ENCODE data around the gene PRCD.

The PRCD gene

DNA sequence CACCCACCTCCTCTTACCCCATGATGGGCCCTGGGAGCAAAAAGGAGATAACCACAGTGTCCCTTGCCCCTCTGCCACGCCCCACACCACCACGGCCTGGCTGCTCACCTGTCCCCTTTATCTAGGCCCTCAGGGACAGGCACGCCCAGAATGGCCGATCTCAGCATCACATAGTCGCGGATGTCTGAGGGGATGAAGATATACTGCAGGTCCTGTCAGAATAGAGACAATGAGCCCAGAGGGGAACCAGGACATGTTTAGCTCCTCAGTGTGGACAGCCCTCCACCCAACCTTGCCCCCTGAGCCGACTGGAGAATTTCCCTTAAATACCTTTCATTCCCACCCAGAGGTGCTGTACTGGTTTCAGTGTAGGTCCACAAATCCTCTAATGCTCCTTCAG, 30.6 kb downstream of the PRCD start:
- DNase-seq (ENCODE audit: low spot score): no peak
- H3K4me3 ChIP-seq (ENCODE audit: severe bottlenecking): no peak overlapping the region
- TF ChIP-seq, protein P1, sequence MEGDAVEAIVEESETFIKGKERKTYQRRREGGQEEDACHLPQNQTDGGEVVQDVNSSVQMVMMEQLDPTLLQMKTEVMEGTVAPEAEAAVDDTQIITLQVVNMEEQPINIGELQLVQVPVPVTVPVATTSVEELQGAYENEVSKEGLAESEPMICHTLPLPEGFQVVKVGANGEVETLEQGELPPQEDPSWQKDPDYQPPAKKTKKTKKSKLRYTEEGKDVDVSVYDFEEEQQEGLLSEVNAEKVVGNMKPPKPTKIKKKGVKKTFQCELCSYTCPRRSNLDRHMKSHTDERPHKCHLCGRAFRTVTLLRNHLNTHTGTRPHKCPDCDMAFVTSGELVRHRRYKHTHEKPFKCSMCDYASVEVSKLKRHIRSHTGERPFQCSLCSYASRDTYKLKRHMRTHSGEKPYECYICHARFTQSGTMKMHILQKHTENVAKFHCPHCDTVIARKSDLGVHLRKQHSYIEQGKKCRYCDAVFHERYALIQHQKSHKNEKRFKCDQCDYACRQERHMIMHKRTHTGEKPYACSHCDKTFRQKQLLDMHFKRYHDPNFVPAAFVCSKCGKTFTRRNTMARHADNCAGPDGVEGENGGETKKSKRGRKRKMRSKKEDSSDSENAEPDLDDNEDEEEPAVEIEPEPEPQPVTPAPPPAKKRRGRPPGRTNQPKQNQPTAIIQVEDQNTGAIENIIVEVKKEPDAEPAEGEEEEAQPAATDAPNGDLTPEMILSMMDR (IDR thresholded peaks at IDR 0.05; ENCODE audit: poor library complexity, severe bottlenecking): no peak
- H3K9me3 ChIP-seq (ENCODE audit: severe bottlenecking): no peaks in the 10 kb centered on the region
- ATAC-seq (ENCODE audit: low read depth): no peak
- H3K27me3 ChIP-seq (ENCODE audit: insufficient read depth, poor library complexity, severe bottlenecking): no peaks in the 10 kb centered on the region
- H3K4me1 ChIP-seq (ENCODE audit: insufficient read depth, poor library complexity, severe bottlenecking): no peaks in the 10 kb centered on the region
- H3K36me3 ChIP-seq (ENCODE audit: low read depth): peaks cover 22% of the 10 kb centered on the region
- H3K27ac ChIP-seq (ENCODE audit: poor library complexity, severe bottlenecking): no peak overlapping the region

DNA sequence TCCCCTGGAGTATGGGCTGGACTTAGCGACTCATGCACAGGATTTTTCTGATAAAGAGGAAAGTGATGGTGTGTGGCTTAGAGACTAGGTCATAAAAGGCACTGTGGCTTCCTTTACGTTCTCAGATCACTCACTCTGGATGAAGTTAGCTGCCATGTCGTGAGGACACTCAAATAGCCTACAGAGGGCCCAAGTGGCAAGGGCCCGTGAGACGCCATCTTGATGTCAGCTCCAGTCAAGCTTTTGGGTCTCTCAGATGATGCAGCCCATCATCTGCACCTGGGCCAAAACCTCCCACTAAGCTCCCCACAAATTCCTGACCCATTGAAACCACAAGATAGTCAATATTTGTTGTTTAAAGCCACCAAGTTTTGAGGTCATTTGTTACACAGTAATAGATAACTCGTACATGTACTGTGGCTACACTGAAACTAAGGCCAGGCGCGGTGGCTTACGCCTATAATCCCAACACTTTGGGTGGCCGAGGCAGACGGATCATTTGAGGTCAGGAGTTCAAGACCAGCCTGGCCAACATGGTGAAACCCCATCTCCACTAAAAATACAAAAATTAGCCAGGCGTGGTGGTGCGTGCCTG, 31.1 kb downstream of the PRCD start:
- Histone ChIP-seq H3K9me3 (ENCODE audit: severe bottlenecking) (no peaks in the 10 kb centered on the region), H3K36me3 (ENCODE audit: low read depth) (peaks cover 16% of the 10 kb centered on the region), H3K4me1 (ENCODE audit: insufficient read depth, poor library complexity, severe bottlenecking) (no peaks in the 10 kb centered on the region), H3K4me3 (ENCODE audit: severe bottlenecking) (no peak overlapping the region), H3K27me3 (ENCODE audit: insufficient read depth, poor library complexity, severe bottlenecking) (no peaks in the 10 kb centered on the region), H3K27ac (ENCODE audit: poor library complexity, severe bottlenecking) (no peak overlapping the region)
- ATAC-seq (ENCODE audit: low read depth) (no peak), DNase-seq (ENCODE audit: low spot score) (no peak)
- TF ChIP-seq, protein P1 (IDR thresholded peaks at IDR 0.05; ENCODE audit: poor library complexity, severe bottlenecking): no peak

DNA sequence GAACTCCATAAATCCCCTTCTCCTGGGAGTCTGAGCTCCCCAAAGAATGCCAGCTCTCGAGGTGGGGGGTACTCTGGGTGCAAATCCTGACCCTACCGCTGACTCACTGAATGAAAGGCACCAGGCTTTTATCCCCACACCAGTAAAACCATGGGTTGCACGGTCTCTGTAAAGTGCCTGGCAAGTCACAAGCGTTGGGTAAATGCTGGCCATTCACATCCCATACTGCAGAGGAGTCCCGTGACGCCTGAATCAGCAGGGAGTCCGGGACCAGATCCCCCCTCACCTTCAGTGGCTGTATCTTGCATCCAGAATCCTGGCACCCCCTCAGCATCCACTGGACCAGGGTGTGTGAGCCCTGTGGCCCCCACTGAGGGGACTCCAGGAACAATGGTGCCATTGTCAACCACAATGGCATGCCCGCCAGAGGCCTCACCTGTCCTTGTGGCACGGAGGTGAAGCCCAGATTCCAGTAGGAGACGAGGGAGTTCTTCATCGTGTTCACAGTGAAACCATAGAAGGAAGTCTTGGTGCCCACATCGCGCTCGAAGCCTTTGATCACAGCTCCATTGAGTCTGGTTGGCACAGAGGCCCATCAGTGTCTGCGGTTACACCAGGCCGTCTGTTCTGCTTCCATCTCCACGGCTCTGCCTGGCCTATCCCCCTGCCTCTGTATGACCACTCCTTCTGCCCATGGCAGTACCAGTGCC, 32.5 kb downstream of the PRCD start:
- no peaks in the 10 kb centered on the region for H3K4me1 ChIP-seq (ENCODE audit: insufficient read depth, poor library complexity, severe bottlenecking)
- no peaks in the 10 kb centered on the region for H3K27me3 ChIP-seq (ENCODE audit: insufficient read depth, poor library complexity, severe bottlenecking)
- no peak for ATAC-seq (ENCODE audit: low read depth)
- peaks cover 3% of the 10 kb centered on the region for H3K36me3 ChIP-seq (ENCODE audit: low read depth)
- H3K4me3 ChIP-seq (ENCODE audit: severe bottlenecking): no peak overlapping the region
- no peak for DNase-seq (ENCODE audit: low spot score)
- TF ChIP-seq, protein P1 (IDR thresholded peaks at IDR 0.05; ENCODE audit: poor library complexity, severe bottlenecking): no peak
- H3K27ac ChIP-seq (ENCODE audit: poor library complexity, severe bottlenecking): no peak overlapping the region
- H3K9me3 ChIP-seq (ENCODE audit: severe bottlenecking): no peaks in the 10 kb centered on the region

DNA sequence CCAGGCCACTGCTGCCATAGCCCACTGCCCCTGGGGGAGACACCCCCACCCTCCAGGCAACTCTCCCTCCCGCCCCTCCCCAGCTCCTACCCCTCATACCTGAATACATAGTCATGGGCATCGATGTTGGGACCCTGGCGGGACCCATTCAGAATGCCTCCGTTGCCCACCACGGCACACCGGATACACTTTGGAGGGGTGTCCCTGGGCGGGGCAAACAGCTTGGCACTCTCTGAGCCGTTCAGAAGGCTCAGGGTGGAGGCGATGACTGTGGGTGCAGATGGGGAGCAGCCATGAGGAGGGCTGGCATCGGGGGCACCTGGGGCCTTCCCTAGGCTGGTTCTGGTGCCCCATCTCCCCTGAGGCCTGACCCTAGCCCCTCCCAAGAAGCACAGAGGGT, 33.3 kb downstream of the PRCD start:
- Histone ChIP-seq H3K27ac (ENCODE audit: poor library complexity, severe bottlenecking) (no peak overlapping the region), H3K4me3 (ENCODE audit: severe bottlenecking) (no peak overlapping the region), H3K4me1 (ENCODE audit: insufficient read depth, poor library complexity, severe bottlenecking) (peaks cover 5% of the 10 kb centered on the region), H3K36me3 (ENCODE audit: low read depth) (peaks cover 7% of the 10 kb centered on the region; the same call in 1 of the 2 replicates), H3K9me3 (ENCODE audit: severe bottlenecking) (no peaks in the 10 kb centered on the region), H3K27me3 (ENCODE audit: insufficient read depth, poor library complexity, severe bottlenecking) (no peaks in the 10 kb centered on the region)
- TF ChIP-seq, protein P1 (IDR thresholded peaks at IDR 0.05; ENCODE audit: poor library complexity, severe bottlenecking): no peak
- DNase-seq (ENCODE audit: low spot score) (no peak), ATAC-seq (ENCODE audit: low read depth) (no peak)

DNA sequence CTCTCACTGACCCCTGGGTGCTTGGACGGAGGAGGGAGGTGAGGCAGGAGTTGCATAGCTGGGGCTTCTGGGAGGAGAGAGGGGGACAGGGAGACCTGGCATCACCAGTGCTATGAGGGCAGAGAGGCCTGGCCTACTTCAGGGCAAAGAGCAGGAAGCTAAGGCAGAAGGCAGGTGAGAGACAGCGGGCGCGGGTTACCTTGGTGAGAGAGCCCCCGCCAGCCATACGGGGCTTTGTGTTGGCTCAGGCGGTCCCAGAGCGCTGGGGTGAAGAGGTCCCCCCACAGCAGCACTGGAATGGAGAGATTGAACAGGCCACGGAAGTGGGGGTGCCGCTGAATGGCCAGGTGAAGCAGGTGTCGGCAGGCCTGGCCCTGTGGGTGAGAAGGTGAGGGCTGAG, 34.3 kb downstream of the PRCD start:
- peaks cover 9% of the 10 kb centered on the region; the same call in 1 of the 2 replicates for H3K36me3 ChIP-seq (ENCODE audit: low read depth)
- no peak overlapping the region for H3K4me3 ChIP-seq (ENCODE audit: severe bottlenecking)
- no peak overlapping the region for H3K27ac ChIP-seq (ENCODE audit: poor library complexity, severe bottlenecking)
- DNase-seq (ENCODE audit: low spot score): no peak
- TF ChIP-seq, protein P1 (IDR thresholded peaks at IDR 0.05; ENCODE audit: poor library complexity, severe bottlenecking): no peak
- H3K4me1 ChIP-seq (ENCODE audit: insufficient read depth, poor library complexity, severe bottlenecking): peaks cover 16% of the 10 kb centered on the region
- H3K27me3 ChIP-seq (ENCODE audit: insufficient read depth, poor library complexity, severe bottlenecking): no peaks in the 10 kb centered on the region
- no peaks in the 10 kb centered on the region for H3K9me3 ChIP-seq (ENCODE audit: severe bottlenecking)
- no peak for ATAC-seq (ENCODE audit: low read depth)
